Stimulated activated CD4-positive, alpha-beta T cell treated with anti-CD3 and anti-CD28 coated beads, TNF-alpha, amount 100 ng/mL, for 1 hour (primary cell): ENCODE measurements around the gene GCN1.
"Not testable (repeated sequence)": the region's sequence is repeated elsewhere in the genome, so short reads cannot be mapped to it uniquely, and the experiment has no call there.

Experiments
- DNase-seq, 3 donors: peaks; one replicate each; pipeline ENCODE4 v3.0.0-alpha.2; 2020; ENCODE audit warnings: low read depth in 3 of 3, low spot score in 1 of 3

Gene GCN1

DNA sequence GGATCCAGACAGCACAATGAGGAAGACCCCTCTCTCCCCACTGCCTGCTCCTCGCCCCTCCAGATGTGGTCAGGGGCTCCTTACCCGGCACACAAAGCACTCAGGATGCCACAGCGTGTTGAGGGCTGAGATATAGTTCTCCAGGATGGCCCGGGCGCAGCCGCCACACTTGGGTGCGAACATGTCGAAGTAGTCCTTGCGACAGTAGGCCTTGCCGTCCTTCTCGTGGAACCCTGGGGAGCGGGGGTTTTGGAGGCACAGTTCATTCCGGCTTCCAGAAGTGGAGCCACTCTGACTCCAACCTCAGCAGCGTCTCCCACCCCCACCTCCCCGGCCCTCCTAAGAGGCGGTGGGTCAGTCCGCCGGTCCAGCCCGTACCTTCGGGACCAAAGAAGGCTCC, 19.2 kb upstream of the GCN1 start:
- DNase-seq: no peak

DNA sequence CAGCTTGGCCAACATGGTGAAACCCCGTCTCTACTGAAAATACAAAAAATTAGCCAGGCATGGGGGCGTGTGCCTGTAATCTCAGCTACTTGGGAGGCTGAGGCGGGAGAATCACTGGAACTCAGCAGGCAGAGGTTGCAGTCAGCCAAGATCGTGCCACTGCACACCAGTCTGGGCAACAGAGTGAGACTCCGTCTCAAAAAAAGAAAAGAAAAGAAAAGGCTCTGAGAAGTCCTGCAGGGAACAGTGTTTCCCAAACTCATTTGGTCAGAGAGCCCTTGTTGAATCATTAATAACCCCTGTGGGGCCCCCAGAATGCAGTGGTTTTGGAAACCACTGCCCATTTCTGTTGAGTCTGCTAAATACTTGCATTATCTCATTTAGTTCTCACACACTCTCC, 18.7 kb upstream of the GCN1 start:
- DNase-seq: not testable (repeated sequence)

DNA sequence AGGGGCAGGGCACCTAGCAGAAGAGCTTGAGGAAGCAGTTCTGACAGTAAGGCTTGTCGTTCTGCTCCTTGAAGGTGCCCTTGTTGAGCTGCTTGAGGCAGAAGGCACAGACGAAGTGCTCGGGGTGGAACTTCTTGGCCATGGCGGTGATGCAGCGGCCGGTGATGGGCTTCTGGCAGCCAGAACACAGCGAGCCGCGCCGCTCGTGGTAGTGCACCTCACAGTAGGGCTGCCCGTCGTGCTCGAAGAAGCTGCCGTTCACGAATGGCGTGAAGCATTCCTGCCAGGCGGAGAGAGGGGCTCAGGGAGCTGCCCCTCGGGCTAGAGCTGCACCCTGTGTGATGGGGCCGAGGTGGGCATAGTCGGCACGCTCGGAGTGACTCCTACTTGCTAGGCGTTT, 17.8 kb upstream of the GCN1 start:
- DNase-seq: no peak

DNA sequence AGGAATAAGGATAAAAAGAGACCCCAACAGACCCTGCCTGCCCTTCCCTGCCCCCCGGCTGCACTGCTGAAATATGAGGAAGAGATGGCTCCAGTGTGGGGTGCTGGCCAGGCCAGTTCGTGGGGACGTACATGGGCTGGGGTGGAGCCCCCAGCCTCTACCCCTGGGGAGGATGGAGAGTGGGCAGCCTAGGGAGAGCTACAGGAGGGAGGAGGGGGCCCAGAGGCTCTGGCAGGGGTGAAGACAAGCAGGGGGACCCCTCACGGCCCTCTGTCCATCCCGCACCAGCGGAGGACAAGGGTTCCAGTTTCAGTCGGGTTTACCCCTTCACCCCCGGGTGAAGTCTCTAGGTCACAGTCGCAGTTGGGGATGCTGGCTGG, 17.4 kb upstream of the GCN1 start:
- DNase-seq: no peak

DNA sequence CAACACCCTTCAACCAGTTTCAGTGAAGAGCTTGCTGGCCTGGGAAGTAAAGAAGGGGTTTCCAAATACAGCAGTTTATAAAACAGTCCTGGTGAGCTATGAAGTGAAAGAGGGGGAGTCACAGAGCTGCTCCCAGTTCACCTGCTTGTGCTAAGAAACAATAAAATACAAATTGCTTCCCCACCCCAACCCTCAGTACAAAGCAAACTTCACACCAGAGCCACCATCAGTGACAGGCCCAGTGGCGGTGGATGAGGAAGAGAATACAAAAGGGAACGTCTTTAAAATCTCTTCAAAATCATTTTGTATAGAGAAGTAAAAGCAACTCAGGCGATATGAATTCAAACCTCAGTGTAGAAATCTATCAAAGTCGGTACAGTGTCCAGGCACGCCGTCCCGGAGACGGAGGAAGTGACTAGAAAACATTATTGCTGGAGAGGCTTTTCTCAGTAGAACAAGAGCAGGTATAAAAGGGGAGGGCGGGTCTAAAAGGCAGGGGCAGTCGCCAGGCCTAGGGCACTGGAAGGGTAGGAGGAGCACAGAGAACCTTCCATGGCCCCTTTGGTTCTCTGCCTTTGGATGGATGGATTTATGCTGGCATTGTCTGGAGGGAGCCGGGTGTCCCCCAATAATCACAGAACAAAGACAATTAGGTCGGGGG, 16.9 kb upstream of the GCN1 start:
- DNase-seq: no peak

DNA sequence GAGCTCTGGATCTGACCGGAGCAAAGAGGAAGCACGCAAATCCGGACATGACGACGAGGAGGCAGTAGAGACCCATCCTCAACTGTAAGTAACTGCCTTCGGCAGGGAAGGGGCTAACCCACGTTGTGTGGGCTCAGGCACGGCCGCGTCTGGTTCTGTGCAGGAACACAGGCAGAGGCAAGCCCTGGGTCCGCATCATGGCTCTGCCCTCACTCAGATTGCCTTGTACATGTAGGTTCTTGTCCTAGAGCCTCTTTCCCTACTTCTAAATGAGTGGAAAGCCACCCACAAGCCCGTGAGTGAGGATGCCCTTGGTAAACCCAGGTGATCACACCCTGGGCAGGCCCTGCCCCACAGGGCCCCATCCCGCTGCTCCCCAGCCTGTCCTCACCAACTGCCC, 15.3 kb upstream of the GCN1 start:
- no peak for DNase-seq

DNA sequence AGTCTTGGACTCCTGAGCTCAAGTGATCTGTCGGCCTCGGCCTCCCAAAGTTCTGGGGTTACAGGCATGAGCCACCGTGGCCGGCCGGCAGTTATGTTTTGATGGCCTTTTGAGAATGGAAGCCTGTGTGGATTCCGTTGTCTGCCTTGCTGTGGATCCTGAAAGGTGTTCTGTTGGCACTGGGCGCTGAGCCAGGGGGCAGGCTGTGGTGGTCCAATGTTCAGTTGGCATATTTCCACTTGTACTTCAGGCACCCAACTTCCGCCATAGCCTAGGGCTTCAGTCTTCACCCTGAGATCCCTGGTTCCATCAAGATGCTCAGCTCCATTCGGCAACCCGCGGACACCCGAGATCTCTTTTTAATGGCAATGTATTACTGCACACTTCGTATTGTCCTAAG, 12.7 kb upstream of the GCN1 start:
- DNase-seq: no peak

DNA sequence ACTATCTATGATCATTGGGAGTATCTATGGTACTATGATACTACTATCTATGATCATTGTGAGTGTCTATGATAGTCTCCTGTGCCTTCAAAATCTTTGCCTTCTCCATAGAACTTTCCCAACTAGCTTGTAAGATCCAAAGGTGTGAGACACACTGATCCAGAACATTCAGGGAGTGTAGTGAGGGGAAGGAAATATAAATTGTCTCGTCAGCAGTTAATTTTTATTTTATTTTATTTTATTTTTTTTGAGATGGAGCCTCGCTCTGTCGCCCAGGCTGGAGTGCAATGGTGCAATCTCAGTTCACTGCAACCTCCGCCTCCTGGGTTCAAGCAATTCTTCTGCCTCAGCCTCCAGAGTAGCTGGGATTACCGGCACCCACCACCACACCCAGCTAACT, 12.3 kb upstream of the GCN1 start:
- not testable (repeated sequence) for DNase-seq

DNA sequence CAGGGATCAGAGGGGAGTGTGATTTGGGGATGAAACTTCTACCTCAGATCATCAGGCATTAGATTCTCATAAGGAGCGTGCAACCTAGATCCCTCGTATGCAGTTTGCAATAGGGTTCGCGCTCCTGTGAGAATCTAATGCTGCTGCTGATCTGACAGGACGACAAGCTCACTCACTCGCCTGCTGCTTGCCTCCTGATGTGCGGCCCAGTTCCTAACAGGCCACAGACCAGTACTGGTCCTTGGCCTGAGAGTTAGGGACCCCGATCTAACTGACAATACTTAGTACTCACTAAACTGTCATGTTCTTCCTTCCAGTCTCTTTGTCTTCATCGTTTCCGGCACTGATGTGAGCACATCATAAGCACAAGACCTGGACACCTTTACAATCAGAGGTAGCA, 11.7 kb upstream of the GCN1 start:
- DNase-seq: no peak

DNA sequence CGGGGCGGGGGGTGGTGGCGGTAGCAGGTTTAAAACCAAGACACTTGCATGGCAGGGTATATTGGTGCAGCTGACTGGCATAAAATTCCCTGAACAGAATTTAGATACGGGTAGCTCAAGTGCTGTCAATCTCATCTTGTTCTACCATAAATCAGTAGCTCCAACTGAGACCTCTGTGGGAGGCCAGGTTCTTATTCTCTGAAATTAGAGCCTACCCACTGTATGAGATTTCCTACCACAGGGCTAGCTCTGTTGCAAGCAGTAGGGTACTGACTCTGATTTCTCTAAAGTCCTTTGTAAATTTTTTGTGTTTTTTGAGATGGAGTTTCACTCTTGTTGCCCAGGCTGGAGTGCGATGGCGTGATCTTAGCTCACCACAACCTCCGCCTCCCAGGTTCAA, 9.7 kb upstream of the GCN1 start:
- no peak for DNase-seq

DNA sequence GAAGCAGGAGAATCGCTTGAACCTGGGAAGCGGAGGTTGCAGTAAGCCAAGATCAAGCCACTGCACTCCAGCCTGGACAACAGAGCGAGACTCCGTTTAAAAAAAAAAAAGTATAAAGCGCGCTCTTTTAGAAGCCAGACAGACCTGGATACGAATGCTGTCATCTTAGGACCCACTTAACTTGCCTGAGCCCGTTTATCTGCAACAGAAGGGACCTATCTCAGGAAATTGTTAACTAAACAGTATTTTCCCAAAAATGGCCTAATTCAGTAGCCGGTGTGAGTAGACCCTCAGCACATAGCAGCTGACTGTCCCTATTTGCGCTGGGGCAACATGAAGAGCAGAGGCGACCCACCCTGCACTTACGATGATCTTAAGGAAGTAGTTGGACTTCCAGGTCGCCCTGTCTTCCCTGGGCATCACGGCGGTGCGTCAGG, 5.9 kb upstream of the GCN1 start:
- DNase-seq: no peak

DNA sequence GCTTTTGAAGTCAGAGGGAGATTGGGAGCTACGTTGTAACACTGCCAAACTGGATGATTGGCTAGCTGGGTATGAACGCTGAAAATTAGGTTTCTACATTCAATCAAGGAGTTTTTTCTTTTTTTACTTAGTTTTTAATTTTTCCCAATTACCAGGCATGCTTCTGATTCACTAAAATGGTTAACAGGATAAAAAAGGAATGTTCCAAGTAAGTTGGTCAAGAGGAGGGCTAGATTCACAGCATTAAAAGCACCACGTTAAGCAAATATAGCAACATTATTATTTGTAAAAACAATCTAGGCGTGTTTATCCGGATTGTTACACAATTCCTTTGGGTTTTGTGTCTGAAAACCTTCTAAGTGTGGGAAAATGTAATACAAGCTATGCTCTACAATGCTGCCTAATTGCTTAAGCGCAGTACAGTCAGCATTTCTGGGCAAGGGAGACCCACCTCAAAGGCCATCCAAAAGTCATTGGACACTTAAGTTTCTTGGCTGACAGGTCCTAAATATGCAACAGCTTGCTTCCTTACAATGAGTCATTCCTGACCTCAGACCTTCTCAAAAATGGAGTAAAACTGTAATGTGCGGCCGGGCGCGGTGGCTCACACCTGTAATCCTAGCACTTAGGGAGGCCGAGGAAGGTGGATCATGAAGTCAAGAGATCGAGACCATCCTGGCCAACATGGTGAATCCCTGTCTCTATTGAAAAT, 5.2 kb upstream of the GCN1 start:
- DNase-seq: no peak

DNA sequence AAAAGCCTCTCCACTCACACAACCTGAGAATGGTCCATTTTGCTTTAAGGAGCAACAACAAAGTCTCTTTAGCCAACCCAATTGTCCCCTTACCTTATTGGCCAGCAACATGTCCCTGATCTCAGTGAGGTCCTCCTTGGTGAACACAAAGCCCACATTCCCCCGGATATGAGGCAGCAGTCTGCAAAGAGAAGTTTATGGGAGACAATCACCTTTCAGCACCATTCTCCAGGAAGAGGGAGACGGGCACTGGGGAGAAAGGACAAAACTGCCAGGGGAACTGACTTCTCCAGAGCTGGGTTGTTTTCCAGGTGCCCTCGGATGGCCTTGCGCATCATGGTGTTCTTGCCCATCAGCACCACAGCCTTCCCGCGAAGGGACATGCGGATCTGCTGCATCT, 4.5 kb upstream of the GCN1 start:
- no peak for DNase-seq

DNA sequence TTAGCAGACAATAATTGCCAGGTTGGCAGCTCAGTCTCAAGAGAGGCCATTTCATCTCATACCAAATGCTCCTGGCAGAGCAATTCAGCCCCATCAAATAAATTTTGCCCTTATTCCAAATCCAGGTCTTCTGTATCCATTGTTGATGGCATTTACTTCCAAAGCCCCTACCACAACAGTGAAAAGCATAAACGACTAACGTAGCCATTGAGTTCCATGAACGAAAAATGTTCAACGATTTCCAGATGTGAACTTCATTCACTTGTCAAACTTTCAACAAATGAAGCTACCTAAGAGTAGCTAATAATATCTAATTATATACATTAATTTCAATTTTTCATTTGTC, 3.0 kb upstream of the GCN1 start:
- no peak for DNase-seq

DNA sequence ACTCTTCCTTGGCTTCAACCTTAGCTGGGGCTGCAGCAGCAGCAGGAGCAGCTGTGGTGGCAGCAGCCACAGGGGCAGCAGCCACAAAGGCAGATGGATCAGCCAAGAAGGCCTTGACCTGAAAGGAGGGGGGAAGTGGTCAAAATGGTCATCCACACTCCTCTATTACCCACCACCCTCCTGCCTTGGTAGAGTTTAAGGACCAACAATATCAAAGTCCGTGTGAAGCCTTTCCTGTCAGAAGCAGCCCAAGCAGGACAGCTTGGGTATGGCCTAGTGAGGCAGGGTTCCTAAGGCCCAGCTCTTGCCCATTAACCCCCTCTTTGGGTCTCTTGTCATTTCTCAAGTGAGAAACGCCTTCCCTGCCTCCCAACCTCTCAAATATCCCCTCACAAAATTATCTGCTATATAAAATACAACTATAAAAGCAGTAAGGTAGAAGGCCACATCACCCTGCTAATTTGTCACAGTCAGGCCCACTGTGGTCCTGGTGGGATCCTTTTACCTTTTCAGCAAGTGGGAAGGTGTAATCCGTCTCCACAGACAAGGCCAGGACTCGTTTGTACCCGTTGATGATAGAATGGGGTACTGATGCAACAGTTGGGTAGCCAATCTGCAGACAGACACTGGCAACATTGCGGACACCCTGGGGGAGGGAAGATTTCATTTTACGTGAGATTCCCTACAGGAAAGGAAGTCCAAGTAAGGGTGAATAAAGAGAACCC, 2.5 kb upstream of the GCN1 start:
- DNase-seq: not testable (repeated sequence)

DNA sequence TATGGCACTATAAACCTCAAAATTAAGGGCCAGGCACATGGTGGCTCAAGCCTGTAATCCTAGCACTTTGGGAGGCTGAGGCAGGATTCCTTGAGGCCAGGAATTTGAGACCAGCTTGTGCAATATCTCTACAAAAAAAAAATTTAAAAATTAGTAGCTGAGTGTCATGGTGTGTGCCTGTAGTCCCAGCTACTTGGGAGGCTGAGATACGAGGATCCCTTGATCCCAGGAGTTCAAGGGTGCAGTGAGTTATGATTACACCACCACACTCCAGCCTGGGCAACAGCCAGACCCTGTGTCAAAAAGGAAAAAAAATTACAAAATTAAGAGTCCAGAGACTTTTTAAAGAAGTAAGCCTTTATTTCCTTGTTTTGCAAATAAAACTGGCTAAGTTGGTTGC, 1.8 kb upstream of the GCN1 start:
- no peak for DNase-seq

DNA sequence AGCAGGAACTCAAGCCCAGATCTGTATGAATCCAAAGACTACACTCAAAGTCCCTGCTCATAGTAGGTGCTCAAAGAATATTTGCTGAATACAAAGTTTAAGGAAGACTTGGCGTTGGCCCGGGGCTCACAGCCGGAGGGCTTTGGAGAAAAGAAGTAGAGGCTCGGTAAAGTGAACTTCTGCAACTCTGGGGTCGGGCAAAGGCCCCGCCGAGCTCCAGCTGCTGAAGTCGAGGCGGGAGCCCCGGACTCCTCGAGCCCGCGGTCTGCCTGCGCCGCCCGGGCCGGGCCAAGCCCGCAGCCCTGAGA, 335 bp downstream of the GCN1 start:
- no peak for DNase-seq

DNA sequence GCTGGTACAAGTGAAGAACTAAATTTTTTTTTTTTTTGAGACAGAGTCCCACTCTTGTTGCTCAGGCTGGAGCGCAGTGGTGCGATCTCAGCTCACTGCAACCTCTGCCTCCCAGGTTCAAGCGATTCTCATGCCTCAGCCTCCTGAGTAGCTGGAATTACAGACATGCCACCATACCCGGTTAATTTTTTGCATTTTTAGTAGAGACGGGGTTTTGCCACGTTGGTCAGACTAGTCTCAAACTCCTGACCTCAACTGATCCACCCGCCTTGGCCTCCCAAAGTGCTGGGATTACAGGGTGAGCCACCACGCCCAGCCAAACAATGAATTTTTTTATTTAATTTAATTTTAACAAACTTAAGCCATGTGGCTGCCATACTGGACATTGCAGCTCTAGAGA, 1.2 kb downstream of the GCN1 start:
- not testable (repeated sequence) for DNase-seq

DNA sequence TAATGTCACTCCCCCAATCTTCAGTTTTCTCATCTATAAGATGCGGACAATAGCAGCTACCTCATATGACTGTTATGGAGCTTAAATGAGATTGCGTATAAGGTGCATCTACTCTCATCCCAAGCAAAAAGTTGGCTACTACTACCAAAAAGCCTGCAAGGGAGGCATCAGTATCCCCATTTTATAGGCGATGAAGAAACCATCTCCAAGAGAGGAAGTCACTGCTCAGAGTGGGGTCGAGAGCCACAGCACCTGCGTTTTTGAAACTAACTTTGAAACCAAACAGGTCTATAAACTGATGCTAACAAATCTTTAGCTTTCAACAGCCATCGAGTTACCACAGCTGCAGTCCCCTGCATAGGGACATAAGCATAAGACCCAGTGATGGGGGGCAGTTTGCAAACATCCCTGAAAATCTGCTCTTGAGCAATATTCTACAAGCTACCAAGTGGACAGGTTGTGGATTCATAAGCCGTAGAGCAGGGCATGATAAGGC, 3.5 kb downstream of the GCN1 start:
- DNase-seq: no peak

DNA sequence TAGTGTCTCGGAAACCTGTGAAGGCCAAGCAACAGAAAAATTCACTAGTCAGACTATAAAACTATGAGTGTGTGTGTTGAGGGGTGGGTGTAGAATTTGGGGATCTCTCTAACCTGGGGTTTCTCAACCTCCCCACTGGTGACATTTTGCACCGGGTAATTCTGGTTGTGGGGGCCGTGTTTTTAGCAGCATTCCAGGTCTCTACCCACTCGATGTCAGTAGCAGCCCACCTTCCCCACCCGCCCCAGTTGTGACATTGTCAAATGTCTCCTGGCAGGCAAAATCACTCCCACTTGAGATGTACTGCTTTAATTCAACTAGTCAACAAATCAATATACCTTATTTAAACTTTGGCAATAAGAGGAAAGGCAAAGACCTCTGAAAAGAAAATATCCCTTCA, 4.1 kb downstream of the GCN1 start:
- DNase-seq: no peak

DNA sequence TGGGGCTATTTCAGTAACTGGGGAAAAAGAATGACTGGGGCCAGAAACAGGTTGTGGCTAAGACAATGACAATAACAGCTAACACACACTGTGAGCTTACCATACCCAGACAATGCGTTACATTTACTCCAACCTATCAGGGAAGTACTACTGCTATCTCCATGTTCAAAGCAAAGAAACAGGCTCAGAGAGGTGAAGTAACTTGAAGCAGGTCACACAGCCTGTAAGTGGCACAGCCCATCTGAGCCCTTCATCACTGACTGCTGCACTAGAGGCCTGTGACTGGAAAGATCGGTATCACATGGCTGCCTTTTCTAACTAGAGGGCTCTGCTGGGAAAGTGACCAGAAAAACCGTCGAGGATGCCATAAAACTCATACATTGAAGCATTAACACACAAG, 7.9 kb downstream of the GCN1 start:
- DNase-seq: no peak

DNA sequence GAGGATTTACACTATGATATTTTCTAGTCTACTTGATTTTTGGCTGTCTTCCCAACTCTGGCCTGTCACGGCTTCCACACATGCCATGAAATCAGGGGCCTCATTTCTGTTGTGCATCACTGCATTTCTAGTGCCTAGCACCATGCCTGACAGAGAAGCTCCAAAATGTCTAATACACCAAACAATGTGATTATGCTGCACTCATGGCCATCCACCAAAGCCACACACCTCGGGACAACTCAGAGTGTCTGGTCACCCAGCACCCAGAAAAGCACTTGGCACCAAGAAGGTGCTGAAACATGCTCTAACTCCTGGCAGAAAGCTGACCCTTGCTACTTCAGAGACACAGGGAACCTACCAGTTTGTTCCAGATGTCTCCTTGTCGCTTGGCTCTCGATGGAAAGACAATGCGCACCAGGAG, 11.3 kb downstream of the GCN1 start:
- DNase-seq: no peak
